Stomach (tissue), 9 donors: ENCODE data around the gene PTPRJ. TPM values are rescaled to one million over a fixed set of nuclear protein-coding genes. Genes with fewer than 3 reads are reported as not detected.

Experiments used
- DNase-seq, 2 donors: peaks; one replicate each; pipeline versions ENCODE4 v3.0.0 to v3.0.0-alpha.2; 2013 to 2019
- H3K27ac ChIP-seq, 5 donors: fragments of 200-600 bp in 4 of 5; sonication (generic) in 4 of 5; one replicate each; pipeline ENCODE4 v1.5.1; 2013 to 2019; ENCODE audit warnings: mild to moderate bottlenecking in 1 of 5, moderate library complexity in 1 of 5
- H3K27me3 ChIP-seq, 3 donors: fragments of 200-600 bp; sonication (generic); one replicate each; pipeline ENCODE4 v1.5.1; 2017 to 2019; ENCODE audit warnings: mixed run types in 1 of 3
- H3K36me3 ChIP-seq, 4 donors: fragments of 200-600 bp; sonication (generic); 1 replicate in 3 of 4; 2 replicates in 1 of 4; pipeline ENCODE4 v1.5.1; 2016 to 2019
- H3K4me1 ChIP-seq, 4 donors: fragments of 200-600 bp; sonication (generic); one replicate each; pipeline ENCODE4 v1.5.1; 2016 to 2019
- H3K4me3 ChIP-seq, 4 donors: fragments of 200-600 bp; sonication (generic) in 3 of 4; one replicate each; pipeline ENCODE4 v1.5.1; 2016 to 2019; ENCODE audit warnings: mild to moderate bottlenecking in 1 of 4
- H3K9me3 ChIP-seq, 4 donors: fragments of 200-600 bp; sonication (generic); one replicate each; pipeline ENCODE4 v1.5.1; 2016 to 2019
- EP300 ChIP-seq: sonication (generic); formaldehyde crosslinking; IDR thresholded peaks from one replicate; pipeline ENCODE4 v1.6.1; 2017; ENCODE audit warnings: antibody characterized with exemption
- POLR2A ChIP-seq, 4 donors: fragments of 450-650 bp; IDR thresholded peaks; one replicate each; pipeline ENCODE4 v1.6.1; 2016; ENCODE audit warnings: antibody characterized with exemption in 4 of 4, control low read depth in 2 of 4, mild to moderate bottlenecking in 1 of 4, moderate library complexity in 1 of 4
- POLR2AphosphoS5 ChIP-seq, 3 donors: sonication (generic); formaldehyde crosslinking; IDR thresholded peaks; one replicate each; pipeline ENCODE4 v1.6.1; 2016; ENCODE audit warnings: antibody characterized with exemption in 3 of 3
- WGBS, 5 donors: extraction: QIAGEN DNeasy Blood & Tissue Kit in 3 of 5; methylation state at CpG; one replicate each; pipeline versions ENCODE4 v1.1.5 to v1.1.7; 2013 to 2018; 5-methylcytosine and 5-hydroxymethylcytosine counted together
- intact Hi-C: fragments of 100-400 bp; cut with DNase I; formaldehyde crosslinking; loops from one replicate; pipeline ENCODE4 v1.15.1; 2023; ENCODE audit warnings: low total_unique reads
- polyA plus RNA-seq, 3 donors: library from polyadenylated mRNA; stranded (reverse); fragments of 200-250 nt; gene quantifications; one replicate each; pipeline ENCODE4 v1.2.3, GENCODE V29; 2013
- total RNA-seq, 5 donors: library from RNA; depleted of rRNA; stranded (reverse); fragments of >200 nt; gene quantifications; one replicate each; pipeline versions ENCODE4 v1.1.0 to v1.2.3, GENCODE V29; 2014 to 2016
- TF ChIP-seq, protein P1 (sequence below), 7 experiments: fragments of 450-650 bp in 4 of 7; fragments of 200-600 bp in 3 of 7; sonication (generic) in 3 of 7; IDR thresholded peaks; one replicate each; pipeline ENCODE4 v1.5.1; 2016 to 2019; ENCODE audit warnings: antibody characterized with exemption in 7 of 7, control low read depth in 2 of 7, mild to moderate bottlenecking in 1 of 7
- donor health status: healthy with polysubstance abuse.
- donor health status: Bipolar disorder and iron deficiency.
- donor health status: healthy.

Gene PTPRJ
- total and polyA plus RNA-seq, 8 donors: 2.6 to 351 (median 20.7) TPM

DNA sequence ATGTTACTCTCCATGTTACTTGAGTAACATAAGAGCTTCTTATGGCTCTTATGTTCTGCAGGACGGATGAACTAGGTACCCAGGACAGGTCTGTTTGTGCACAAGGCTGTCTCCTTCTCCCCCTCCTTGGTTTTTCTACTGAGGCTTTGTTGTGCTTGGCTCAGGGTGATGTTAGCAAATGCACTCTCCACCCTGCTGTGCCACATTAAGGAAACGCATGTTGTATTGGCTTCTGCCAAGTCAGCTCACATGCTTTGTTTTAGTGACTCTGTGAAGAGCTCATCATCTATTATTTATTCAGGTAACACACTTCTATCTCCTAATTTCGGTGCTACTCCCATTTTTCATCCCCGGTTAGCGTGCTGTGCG lies 108.3 kb downstream of the PTPRJ start:
- Histone ChIP-seq H3K27me3 (no peaks in the 10 kb centered on the region), H3K4me3 (no peak overlapping the region), H3K4me1 (peaks cover 11 to 58% (median 27%) of the 10 kb centered on the region in 4 donors), H3K36me3 (no peaks in the 10 kb centered on the region), H3K9me3 (no peaks in the 10 kb centered on the region), H3K27ac (peak overlapping the region in 1 of 5 donors; percentile 20)
- no peak for DNase-seq
- intact Hi-C loops: no loop called here
- TF ChIP-seq, protein P1, sequence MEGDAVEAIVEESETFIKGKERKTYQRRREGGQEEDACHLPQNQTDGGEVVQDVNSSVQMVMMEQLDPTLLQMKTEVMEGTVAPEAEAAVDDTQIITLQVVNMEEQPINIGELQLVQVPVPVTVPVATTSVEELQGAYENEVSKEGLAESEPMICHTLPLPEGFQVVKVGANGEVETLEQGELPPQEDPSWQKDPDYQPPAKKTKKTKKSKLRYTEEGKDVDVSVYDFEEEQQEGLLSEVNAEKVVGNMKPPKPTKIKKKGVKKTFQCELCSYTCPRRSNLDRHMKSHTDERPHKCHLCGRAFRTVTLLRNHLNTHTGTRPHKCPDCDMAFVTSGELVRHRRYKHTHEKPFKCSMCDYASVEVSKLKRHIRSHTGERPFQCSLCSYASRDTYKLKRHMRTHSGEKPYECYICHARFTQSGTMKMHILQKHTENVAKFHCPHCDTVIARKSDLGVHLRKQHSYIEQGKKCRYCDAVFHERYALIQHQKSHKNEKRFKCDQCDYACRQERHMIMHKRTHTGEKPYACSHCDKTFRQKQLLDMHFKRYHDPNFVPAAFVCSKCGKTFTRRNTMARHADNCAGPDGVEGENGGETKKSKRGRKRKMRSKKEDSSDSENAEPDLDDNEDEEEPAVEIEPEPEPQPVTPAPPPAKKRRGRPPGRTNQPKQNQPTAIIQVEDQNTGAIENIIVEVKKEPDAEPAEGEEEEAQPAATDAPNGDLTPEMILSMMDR (IDR thresholded peaks at IDR 0.05): no peak
- TF ChIP-seq POLR2A (IDR thresholded peaks at IDR 0.05): no peak
- no peak for TF ChIP-seq POLR2AphosphoS5 (IDR thresholded peaks at IDR 0.05)
- no peak for TF ChIP-seq EP300
- 55 to 67% (median 60%) methylated on average over 6 of the region's 6 CpGs for WGBS, 5 donors

GRCh38 chr11:48090174-48090573 lies 109.8 kb downstream of the PTPRJ start:
- WGBS, 5 donors: 79 to 89% (median 86%) methylated on average over 8 of the region's 8 CpGs
- Histone ChIP-seq H3K4me3 (no peak overlapping the region), H3K9me3 (no peaks in the 10 kb centered on the region), H3K36me3 (no peaks in the 10 kb centered on the region), H3K27me3 (no peaks in the 10 kb centered on the region), H3K27ac (no peak overlapping the region), H3K4me1 (peaks cover 17 to 71% (median 42%) of the 10 kb centered on the region in 4 donors)
- TF ChIP-seq, protein P1 (IDR thresholded peaks at IDR 0.05): no peak
- TF ChIP-seq POLR2A (IDR thresholded peaks at IDR 0.05) (no peak), EP300 (no peak), POLR2AphosphoS5 (IDR thresholded peaks at IDR 0.05) (no peak)
- intact Hi-C loops: no loop called here
- no peak for DNase-seq

- intact Hi-C loops: no loop called here
- Histone ChIP-seq H3K9me3 (no peaks in the 10 kb centered on the region), H3K27me3 (no peaks in the 10 kb centered on the region), H3K27ac (no peak overlapping the region), H3K4me3 (no peak overlapping the region), H3K4me1 (peaks cover 22 to 78% (median 54%) of the 10 kb centered on the region in 4 donors), H3K36me3 (no peaks in the 10 kb centered on the region)
- 64 to 83% (median 76%) methylated on average over 4 of the region's 4 CpGs for WGBS, 5 donors
- DNase-seq: no peak
- TF ChIP-seq, protein P1 (IDR thresholded peaks at IDR 0.05): no peak
- TF ChIP-seq POLR2AphosphoS5 (IDR thresholded peaks at IDR 0.05): no peak
- TF ChIP-seq EP300: no peak
- no peak for TF ChIP-seq POLR2A (IDR thresholded peaks at IDR 0.05)
These were observed 111.2 kb downstream of the PTPRJ start for GRCh38 chr11:48091426-48092102.

DNA sequence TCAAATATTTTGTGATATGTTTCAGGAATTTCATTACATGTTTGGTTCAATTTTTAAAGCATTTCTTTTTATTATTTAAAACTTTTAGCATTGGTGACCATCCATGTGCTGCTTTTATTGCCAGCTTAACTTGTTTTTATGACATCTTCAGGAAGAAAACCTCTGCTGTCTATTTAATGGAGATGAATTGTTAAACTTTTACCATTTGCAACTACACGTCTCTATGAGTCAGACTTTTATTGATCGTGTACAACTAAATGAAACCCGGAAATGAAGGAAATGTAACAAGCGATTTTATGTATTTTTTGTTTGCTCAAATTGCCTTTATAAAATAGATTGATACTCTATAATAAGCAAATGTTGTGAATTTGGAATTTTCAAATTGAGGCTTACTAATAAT lies 113.0 kb downstream of the PTPRJ start:
- H3K4me1 ChIP-seq: peaks cover 16 to 78% (median 53%) of the 10 kb centered on the region in 4 donors
- TF ChIP-seq POLR2AphosphoS5 (IDR thresholded peaks at IDR 0.05) (no peak), EP300 (no peak), POLR2A (IDR thresholded peaks at IDR 0.05) (no peak)
- TF ChIP-seq, protein P1 (IDR thresholded peaks at IDR 0.05): no peak
- no peak for DNase-seq
- no peaks in the 10 kb centered on the region for H3K36me3 ChIP-seq
- whole genome bisulfite sequencing, 5 donors: 24 to 66% (median 39%) methylated on average over 4 of the region's 4 CpGs
- peak overlapping the region in 2 of 5 donors; percentile 0 to 43 for H3K27ac ChIP-seq
- H3K4me3 ChIP-seq: no peak overlapping the region
- no peaks in the 10 kb centered on the region for H3K9me3 ChIP-seq
- H3K27me3 ChIP-seq: no peaks in the 10 kb centered on the region
- intact Hi-C loops: no loop called here
